ENCODE data around the gene ATG9B.
A peak's percentile ranks its signal among the peaks of the same experiment; 100 is the strongest.

DNA sequence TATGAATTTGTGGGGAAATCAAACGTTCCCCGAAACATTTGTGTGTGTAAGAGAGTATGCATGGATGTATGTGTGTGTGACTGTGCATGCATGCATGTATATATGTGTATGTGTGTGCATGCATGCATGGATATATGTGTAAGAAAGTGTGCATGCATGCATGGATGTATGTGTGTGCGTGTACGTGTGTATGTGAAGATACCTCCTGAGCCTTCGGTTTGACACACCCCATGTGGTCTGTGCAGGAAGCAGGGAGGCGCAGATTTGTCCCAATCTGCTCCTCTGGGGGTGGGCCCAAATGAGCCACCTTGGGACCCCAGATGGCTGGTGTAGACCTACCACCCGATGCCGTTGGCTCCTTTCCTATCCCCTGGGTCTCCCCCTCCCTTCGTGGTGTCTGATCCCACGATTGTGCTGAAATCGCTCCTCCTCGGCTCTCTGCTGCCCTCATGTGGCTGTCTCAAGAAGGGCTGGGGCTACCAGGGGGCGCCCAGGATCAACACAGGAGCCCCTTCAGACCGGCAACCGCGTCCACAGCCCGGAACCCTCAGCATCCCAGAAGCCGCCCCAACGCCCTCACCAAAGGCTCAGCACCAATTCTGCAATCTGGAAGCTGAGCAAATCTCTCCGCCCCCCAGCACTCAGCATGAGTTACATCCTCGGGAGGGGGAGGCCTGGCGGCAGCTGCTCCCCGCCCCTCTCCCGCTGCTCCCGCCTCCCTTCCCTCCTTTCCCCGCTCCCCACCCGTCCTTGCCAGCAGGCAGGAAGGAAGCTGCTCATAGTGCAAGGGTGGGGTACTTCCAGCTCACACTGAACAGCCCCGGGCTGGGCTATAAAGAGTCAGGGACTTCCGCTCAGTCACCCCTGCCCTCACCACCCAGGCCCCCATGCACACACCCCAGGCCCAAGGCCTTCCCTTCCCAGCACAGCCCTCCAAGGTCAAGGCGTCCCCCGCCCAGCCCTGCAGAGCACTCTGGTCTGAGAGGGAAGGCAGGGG is 35.8 kb downstream of the ATG9B start:
- TF ChIP-seq, protein P1, sequence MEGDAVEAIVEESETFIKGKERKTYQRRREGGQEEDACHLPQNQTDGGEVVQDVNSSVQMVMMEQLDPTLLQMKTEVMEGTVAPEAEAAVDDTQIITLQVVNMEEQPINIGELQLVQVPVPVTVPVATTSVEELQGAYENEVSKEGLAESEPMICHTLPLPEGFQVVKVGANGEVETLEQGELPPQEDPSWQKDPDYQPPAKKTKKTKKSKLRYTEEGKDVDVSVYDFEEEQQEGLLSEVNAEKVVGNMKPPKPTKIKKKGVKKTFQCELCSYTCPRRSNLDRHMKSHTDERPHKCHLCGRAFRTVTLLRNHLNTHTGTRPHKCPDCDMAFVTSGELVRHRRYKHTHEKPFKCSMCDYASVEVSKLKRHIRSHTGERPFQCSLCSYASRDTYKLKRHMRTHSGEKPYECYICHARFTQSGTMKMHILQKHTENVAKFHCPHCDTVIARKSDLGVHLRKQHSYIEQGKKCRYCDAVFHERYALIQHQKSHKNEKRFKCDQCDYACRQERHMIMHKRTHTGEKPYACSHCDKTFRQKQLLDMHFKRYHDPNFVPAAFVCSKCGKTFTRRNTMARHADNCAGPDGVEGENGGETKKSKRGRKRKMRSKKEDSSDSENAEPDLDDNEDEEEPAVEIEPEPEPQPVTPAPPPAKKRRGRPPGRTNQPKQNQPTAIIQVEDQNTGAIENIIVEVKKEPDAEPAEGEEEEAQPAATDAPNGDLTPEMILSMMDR (IDR thresholded peaks at IDR 0.05), result peak; percentile 90 to 96 (median 92)
- TF ChIP-seq POLR2A (IDR thresholded peaks at IDR 0.05; ENCODE audit: low read depth) (no peak), POLR2AphosphoS5 (IDR thresholded peaks at IDR 0.05) (no peak)

Data from esophagus muscularis mucosa (tissue), 3 donors.